HG02623 (cell line): Measurements from ENCODE around the gene PPM1N.
A peak's percentile ranks its signal among the peaks of the same experiment; 100 is the strongest.

Experiments
- ATAC-seq: cut with Tn5 transposase; IDR thresholded peaks from one replicate; pipeline ENCODE4 v1.9.1; 2021; ENCODE audit warnings: moderate library complexity; ENCODE audit not compliant: unreplicated experiment

The PPM1N gene

DNA sequence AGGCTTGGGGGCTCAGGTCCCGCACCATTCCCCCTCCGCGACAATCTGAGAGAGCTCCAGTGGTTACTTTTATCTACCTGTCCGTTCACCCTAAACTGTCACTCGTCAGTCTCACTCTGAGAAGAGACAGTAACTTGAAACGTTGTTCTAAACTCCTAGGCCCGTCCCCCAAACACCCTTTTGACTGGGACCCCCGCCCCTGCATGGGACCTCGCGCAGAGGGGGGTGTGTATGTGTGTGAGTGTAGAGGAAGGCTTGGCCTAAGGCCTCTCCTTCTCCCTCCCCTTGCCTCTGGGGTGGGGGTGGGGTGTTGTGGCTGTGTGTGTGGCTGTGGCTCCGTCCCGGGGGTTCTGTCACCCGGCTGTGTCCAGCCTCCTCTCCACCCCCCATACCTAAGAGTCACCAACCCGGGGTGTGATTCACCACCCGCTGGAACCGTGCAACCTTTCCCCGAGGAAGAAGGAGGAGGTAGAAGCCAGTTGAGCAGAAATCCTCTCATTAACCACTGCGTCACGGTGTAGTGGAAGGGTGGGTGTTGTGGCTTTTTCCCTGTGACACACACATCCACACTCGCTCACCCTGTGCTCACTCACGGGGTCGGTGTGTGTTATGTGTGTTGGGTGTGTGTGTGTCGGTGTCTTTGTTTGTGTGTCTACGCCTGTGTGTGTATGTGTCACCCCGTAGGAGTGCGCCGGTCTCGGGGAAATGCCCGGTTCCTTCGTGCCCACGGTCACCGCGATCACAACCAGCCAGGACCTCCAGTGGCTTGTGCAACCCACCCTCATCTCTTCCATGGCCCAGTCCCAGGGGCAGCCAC lies 28.1 kb upstream of the PPM1N start:
- ATAC-seq, result no peak

DNA sequence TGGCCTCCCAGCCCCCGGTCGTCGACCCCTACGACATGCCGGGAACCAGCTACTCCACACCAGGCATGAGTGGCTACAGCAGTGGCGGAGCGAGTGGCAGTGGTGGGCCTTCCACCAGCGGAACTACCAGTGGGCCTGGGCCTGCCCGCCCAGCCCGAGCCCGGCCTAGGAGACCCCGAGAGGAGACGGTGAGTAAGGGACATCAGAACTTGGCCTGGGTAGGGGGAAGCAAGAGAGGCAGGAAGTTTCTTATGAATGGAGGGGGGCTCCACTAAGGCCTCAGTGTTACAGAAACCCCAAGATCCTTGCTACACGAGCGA lies 27.5 kb upstream of the PPM1N start:
- no peak for ATAC-seq

DNA sequence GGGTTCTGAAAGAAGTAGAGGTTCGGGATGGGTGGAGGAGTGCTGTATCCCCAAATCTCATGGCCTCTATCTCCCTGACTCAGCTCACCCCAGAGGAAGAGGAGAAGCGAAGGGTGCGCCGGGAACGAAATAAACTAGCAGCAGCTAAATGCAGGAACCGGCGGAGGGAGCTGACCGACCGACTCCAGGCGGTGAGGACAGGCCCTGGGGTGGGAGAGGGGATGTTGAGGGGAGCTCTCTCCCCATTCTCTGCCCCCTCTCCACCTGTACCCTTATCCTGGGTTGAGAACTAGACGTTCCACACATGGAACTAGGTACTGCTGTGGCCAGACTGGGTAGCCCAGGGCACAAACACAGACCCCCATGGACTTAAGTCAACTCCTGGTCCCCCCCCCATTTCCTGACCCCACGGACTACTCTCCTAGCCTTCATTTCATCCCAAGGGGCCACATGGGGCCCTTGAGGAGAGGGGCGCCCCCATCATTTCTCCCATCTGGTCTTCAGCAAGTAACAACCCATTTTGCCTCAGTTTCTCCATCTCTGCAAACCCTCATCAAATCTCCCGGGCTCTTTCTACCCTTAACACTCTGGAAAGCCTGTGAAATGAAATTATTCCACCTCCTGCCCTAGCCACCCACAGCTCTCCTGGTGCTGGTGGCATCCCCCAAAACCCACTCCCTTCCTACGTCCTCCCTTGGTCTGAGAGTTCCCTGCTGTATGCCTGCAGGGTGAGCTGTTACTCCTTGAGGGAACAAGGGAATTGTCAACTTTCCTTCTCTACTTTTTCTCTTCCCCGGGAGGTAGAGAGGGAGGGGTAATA lies 26.9 kb upstream of the PPM1N start:
- no peak for ATAC-seq

DNA sequence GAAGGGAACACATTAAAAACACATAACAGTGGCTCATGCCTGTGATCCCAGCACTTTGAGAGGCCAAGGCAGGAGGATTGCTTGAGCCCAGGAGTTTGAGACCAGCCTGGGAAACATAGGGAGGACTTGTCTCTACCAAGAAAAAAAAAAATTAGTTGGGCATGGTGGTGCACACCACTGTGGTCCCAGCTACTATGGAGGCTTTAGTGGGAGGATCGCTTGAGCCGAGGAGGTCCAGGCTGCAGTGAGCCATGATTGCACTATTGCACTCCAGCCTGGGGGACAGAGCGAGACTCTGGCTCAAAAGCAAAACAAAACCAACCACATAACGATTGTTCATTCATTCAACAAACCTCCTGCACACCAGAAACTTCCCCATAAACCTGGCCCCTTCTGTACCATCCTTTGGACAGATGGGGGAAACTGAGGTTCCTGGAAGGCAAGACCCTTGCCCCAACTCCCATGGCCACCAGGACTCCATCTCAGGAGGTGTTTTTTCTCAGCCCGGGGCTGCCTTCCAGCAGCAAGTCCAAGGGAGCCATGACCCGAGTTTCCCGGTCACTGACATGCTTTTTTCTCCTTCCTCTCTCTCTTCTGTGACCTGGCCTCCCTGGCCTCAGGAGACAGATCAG lies 26.2 kb upstream of the PPM1N start:
- no peak for ATAC-seq

DNA sequence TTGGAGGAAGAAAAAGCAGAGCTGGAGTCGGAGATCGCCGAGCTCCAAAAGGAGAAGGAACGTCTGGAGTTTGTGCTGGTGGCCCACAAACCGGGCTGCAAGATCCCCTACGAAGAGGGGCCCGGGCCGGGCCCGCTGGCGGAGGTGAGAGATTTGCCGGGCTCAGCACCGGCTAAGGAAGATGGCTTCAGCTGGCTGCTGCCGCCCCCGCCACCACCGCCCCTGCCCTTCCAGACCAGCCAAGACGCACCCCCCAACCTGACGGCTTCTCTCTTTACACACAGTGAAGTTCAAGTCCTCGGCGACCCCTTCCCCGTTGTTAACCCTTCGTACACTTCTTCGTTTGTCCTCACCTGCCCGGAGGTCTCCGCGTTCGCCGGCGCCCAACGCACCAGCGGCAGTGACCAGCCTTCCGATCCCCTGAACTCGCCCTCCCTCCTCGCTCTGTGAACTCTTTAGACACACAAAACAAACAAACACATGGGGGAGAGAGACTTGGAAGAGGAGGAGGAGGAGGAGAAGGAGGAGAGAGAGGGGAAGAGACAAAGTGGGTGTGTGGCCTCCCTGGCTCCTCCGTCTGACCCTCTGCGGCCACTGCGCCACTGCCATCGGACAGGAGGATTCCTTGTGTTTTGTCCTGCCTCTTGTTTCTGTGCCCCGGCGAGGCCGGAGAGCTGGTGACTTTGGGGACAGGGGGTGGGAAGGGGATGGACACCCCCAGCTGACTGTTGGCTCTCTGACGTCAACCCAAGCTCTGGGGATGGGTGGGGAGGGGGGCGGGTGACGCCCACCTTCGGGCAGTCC lies 25.5 kb upstream of the PPM1N start:
- ATAC-seq, result no peak

DNA sequence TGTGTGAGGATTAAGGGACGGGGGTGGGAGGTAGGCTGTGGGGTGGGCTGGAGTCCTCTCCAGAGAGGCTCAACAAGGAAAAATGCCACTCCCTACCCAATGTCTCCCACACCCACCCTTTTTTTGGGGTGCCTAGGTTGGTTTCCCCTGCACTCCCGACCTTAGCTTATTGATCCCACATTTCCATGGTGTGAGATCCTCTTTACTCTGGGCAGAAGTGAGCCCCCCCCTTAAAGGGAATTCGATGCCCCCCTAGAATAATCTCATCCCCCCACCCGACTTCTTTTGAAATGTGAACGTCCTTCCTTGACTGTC lies 24.9 kb upstream of the PPM1N start:
- ATAC-seq, result no peak

DNA sequence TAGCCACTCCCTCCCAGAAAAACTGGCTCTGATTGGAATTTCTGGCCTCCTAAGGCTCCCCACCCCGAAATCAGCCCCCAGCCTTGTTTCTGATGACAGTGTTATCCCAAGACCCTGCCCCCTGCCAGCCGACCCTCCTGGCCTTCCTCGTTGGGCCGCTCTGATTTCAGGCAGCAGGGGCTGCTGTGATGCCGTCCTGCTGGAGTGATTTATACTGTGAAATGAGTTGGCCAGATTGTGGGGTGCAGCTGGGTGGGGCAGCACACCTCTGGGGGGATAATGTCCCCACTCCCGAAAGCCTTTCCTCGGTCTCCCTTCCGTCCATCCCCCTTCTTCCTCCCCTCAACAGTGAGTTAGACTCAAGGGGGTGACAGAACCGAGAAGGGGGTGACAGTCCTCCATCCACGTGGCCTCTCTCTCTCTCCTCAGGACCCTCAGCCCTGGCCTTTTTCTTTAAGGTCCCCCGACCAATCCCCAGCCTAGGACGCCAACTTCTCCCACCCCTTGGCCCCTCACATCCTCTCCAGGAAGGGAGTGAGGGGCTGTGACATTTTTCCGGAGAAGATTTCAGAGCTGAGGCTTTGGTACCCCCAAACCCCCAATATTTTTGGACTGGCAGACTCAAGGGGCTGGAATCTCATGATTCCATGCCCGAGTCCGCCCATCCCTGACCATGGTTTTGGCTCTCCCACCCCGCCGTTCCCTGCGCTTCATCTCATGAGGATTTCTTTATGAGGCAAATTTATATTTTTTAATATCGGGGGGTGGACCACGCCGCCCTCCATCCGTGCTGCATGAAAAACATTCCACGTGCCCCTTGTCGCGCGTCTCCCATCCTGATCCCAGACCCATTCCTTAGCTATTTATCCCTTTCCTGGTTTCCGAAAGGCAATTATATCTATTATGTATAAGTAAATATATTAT lies 24.3 kb upstream of the PPM1N start:
- ATAC-seq, result no peak

DNA sequence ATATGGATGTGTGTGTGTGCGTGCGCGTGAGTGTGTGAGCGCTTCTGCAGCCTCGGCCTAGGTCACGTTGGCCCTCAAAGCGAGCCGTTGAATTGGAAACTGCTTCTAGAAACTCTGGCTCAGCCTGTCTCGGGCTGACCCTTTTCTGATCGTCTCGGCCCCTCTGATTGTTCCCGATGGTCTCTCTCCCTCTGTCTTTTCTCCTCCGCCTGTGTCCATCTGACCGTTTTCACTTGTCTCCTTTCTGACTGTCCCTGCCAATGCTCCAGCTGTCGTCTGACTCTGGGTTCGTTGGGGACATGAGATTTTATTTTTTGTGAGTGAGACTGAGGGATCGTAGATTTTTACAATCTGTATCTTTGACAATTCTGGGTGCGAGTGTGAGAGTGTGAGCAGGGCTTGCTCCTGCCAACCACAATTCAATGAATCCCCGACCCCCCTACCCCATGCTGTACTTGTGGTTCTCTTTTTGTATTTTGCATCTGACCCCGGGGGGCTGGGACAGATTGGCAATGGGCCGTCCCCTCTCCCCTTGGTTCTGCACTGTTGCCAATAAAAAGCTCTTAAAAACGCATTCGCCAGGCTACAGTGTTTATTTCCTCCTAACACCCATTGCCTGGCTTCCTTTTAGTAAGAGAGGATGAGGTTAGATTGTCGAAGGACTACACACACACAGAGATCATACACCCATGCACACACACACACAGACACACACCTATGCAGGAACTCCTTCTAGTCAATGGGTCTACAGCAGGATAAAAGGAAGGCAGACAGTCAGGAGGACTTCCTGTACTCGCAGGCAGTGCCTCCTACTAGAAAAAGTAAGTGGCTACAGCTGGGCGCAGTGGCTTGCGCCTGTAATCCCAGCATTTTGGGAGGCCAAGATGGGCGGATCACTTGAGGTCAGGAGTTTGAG lies 23.4 kb upstream of the PPM1N start:
- ATAC-seq, result no peak

DNA sequence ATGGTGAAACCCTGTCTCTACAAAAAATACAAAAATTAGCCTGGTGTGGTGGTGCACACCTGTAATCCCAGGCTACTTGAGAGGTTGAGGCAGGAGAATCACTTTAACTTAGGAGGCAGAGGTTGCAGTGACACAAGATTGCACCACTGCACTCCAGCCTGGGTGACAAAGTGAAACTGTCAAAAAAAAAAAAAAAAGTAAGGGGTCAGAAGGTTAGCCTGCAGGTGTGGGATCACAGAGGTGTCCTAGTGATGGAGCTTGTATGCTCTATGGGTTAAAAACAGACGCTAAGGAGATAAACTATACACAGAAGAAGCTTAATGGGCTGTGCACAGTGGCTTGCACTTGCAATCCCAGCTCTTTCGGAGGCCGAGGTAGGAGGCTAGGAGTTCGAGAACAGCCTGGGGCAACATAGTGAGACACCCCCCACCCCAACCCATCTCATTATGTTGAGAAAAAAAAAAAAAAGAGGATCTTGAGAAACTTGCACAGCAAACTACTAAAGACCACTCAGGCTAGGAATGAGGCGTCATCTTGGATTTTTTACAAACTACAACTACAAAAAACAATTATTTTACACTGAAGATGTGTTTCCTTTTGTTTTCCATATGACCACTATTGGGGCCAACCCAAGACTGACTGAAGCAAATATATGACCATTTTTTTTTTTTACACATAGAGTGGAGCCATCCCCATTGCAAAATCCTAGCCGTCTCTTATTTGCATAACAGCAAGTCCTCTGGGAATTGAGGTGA lies 22.5 kb upstream of the PPM1N start:
- ATAC-seq, result no peak

DNA sequence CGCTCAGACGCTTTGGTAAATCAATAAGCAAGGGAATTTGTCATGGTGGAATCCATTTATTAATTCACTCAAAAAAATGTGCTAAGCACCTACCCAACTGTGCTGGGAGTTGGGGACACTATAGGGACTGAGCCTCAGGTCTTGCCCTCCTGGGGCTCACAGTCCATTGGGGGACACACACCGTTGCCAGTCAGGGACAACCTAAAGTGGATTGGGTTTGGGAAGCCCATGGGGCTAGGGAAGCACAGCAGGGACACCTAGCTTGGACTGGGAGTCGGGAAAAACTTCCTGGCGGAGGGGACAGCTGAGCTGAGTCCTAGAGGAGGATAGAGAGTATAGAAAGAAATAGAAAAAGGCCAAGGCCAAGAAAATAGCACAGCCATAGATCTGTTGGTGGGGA lies 21.9 kb upstream of the PPM1N start:
- no peak for ATAC-seq

DNA sequence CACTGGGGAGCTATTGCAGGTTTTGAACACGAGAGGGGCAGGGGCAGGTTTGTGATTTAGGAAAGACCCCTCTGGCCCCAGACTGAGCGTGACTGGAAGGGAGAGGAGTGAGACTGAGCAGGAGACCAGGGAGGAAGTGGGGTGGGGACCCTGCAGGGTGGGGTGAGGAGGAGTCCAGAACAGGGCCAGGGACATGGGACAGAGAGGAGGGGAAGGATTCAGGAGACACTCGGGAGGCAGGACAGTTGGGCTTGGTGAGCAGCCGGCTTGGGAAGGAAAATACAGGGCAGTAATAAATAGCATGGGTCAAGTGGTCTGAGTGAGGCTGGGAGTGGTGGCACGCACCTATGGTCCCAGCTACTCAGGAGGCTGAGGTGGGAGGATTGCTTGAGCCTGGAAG lies 21.1 kb upstream of the PPM1N start:
- no peak for ATAC-seq

DNA sequence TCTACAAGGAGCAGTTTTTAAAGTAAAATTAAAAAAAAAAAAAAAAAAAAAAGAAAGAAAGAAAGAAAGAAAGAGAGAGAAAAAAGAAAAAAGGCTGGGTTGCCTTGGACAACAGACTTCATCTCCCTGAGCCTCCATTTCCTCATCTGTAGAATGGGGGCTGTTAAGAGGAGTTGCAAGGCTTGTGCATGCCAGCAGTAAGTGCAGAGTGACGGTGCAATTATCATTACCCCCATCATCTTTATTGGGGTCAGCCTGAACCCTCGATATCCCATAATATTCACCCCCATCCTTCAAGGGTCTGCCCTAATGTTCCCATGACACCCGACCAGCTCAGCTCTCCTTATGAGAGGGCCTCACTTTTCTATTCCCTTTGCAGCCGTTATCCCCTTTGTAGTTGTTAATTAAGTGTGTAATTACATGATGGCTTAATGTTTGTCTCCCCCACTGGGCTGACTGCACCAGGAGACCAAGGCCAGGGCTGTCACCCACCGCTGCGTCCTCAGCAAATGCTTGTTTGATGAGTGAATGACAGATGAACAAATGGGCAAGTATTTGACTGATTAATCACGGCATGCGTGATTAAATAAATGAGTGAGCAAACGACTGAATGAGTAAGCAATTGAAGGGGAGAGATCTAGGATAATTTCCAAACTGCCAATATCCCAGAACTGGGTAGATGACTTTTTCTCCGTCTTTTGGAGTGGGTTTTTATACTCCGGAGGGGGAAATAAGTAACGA lies 20.4 kb upstream of the PPM1N start:
- no peak for ATAC-seq

DNA sequence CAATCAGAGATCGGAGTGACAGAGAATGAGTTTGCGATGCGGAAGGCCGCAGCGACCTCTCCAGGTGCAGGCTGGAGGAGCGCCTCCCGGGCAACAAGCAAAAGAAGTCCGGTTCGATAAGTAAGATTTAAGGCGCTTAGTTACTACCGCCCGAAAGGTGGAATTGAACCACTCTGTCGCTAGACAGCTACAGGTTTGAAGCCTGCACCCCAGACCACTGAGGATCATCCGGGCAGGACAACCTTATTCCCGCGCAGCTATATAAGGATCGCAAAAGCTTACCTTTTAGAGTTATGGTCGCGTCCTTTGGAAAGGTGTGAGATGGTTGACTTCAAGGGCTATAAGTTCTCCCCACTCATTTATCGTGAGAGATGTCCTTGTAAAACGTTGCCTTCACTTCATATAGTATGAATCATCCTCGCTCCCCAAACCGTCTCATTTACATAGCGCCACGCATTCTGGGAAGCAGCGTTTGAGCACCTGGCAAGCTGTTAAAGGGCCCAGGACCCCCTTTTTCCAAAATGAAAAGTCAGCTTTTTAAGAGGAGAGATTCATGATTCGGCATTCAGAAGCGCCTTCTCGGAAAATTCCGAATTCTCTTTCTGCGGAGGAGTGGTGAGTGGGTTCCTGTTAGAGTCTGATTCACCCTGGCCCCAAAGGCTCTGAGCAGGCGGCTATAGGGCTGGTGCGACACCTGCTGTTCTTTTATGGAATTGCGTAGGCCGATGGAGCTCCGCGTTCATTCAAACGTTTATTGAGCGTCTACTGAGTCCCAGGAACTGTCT lies 19.6 kb upstream of the PPM1N start:
- peak; percentile 52 for ATAC-seq

DNA sequence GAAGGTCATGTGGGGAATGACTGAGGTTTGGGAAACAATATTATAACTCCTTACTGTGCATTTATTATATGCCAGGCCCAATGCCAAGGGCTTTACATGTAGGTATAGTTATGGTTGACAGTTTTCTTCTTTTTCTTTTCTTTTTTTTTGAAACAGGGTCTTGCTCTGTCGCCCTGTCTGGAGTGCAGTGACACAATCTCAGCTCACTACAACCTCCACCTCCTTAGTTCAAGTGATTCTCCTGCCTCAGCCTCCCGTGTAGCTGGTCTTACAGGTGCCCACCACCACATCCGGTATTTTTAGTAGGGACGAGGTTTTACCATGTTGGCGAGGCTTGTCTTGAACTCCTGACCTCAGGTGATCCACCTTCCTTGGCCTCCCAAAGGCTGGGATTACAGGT lies 15.2 kb upstream of the PPM1N start:
- ATAC-seq, result no peak

DNA sequence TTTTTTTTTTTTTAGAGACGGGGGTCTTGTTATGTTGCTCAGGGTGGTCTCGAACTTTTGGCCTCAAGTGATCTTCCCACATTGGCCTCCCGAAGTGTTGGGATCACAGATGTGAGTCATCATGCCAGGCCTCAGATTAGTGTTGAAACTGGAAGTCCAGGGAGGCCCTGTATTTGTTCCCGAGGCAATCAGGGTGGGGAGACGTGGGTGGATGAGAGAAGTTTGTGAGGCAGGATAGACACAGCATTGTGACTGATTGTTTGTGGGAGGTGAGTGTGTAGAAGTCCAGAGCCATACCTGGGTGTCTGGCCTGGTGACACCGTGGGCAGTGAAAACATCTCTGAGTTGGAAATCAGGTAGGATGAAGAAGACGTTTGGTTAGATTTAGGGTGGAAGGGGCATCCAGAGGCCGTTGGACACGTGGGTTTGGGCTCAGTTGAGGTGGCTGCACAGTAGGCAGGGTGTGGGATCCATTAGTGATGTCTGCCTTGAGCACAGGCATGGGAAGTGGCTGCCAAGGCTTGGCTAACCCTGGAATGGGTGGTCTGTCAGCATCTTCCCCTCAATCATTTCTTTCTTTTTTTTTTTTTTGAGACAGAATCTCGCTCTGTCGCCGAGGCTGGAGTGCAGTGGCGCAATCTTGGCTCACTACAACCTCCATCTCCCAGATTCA lies 13.8 kb upstream of the PPM1N start:
- no peak for ATAC-seq

DNA sequence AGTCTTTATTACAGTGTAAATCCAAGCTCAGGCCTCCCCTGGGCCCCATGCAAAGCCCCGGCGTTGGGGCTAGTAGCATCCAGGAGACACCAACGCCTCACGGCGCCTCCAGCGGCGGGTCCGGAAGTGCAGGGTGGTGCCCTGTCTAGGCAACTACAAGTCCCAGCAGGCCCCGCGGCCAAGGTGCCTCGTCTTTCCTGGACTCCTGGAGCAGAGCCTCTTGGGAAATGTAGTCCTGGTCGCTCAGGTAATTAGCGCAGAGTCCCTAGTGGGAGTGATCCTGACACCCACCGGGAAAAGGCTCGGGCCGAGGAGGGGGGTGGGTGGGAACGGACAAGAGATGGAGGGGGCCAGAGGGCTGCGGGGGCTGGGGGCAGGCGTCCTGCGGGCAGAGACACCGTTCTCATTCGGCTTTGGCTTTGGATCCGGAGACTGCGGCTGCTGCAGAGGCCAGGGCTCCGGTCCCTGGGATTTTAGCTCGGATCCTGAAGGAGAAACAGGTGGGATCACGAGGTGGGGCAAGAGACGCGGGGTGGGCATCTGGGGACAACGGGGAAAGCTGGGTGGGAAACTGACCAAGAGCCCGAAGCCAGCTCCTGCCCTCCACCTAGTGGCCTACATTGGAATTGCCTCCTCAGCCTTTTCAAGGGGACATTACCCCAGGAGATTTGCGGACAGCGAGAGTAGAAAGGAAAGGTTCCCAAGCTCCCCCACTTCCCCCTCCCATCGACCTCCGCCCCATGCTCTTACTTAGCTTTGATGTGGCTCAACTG lies 12.8 kb upstream of the PPM1N start:
- peak; percentile 87 for ATAC-seq
